Measurements from ENCODE around the gene MANBA.

MANBA gene

DNA sequence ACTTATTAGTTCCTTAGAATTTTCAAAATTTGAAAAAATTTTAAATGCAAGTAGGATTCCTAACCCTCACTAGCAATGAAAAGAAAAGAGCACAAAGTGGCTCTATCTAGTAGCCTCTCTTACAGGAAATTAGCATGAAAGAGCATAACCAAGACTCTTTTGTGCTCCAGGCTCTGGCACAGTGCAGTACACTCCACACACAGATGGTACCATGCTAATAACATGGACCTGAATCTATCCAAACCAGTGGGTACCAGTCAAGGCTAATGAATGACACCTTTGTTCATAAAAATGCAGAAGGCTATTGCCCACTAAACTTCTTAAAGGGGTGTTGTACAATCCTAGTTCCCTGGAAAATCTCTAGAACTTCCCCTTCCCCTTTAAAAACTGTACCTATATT lies 119.0 kb downstream of the MANBA start:
- Histone ChIP-seq H4K20me1 (ENCODE audit: control insufficient read depth, insufficient read depth, low read depth, low read length) (no peaks in the 10 kb centered on the region), H3K4me3 (ENCODE audit: low read length) (no peak overlapping the region), H3K4me2 (ENCODE audit: low read length) (no peak overlapping the region), H3K79me2 (ENCODE audit: control insufficient read depth, low read length) (no peaks in the 10 kb centered on the region), H3K9me2 (replicated peaks; ENCODE audit: control insufficient read depth, low read length) (no peaks in the 10 kb centered on the region), H3K4me1 (ENCODE audit: control insufficient read depth, low read length) (no peaks in the 10 kb centered on the region), H3K9me3 (ENCODE audit: control insufficient read depth, insufficient read depth, low read length) (no peaks in the 10 kb centered on the region), H3K27me3 (ENCODE audit: control insufficient read depth, low read length) (no peaks in the 10 kb centered on the region), H3F3A (ENCODE audit: control insufficient read depth, insufficient read depth) (no peaks in the 10 kb centered on the region), H3K36me3 (ENCODE audit: control insufficient read depth, low read length) (peaks cover 6% of the 10 kb centered on the region; the same call in 1 of the 2 replicates), H3K27ac (ENCODE audit: low read depth, low read length) (no peak overlapping the region)
- TF ChIP-seq, protein P1, sequence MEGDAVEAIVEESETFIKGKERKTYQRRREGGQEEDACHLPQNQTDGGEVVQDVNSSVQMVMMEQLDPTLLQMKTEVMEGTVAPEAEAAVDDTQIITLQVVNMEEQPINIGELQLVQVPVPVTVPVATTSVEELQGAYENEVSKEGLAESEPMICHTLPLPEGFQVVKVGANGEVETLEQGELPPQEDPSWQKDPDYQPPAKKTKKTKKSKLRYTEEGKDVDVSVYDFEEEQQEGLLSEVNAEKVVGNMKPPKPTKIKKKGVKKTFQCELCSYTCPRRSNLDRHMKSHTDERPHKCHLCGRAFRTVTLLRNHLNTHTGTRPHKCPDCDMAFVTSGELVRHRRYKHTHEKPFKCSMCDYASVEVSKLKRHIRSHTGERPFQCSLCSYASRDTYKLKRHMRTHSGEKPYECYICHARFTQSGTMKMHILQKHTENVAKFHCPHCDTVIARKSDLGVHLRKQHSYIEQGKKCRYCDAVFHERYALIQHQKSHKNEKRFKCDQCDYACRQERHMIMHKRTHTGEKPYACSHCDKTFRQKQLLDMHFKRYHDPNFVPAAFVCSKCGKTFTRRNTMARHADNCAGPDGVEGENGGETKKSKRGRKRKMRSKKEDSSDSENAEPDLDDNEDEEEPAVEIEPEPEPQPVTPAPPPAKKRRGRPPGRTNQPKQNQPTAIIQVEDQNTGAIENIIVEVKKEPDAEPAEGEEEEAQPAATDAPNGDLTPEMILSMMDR (IDR thresholded peaks at IDR 0.05; ENCODE audit: low read depth, low read length, poor library complexity, severe bottlenecking), result no peak
- TF ChIP-seq EZH2phosphoT487 (IDR thresholded peaks at IDR 0.05; ENCODE audit: borderline replicate concordance, low read length), result no peak

DNA sequence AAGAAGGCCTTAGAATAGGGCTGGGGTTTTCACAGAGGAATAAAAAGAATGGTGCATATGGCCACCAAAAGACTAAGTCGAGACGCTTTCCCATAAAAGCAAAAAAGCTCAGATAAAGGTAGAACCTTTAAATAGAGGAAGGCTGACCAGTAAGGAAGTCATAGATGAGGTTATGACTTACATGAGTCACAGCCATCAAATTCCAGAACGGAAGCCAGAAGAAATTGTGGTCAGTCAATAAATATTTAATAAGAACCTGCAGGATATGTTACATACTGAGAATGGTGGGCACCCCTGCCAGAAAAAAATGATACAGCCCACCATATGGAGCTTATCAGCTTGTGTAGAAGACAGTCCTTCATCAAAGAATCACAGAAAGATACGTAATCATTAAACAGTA lies 120.1 kb downstream of the MANBA start:
- no peaks in the 10 kb centered on the region for H3K79me2 ChIP-seq (ENCODE audit: control insufficient read depth, low read length)
- no peaks in the 10 kb centered on the region for H3K9me2 ChIP-seq (replicated peaks; ENCODE audit: control insufficient read depth, low read length)
- no peak overlapping the region for H3K27ac ChIP-seq (ENCODE audit: low read depth, low read length)
- no peaks in the 10 kb centered on the region for H4K20me1 ChIP-seq (ENCODE audit: control insufficient read depth, insufficient read depth, low read depth, low read length)
- no peak overlapping the region for H3K4me3 ChIP-seq (ENCODE audit: low read length)
- H3K4me1 ChIP-seq (ENCODE audit: control insufficient read depth, low read length), result no peaks in the 10 kb centered on the region
- H3K27me3 ChIP-seq (ENCODE audit: control insufficient read depth, low read length), result no peaks in the 10 kb centered on the region
- H3K4me2 ChIP-seq (ENCODE audit: low read length), result no peak overlapping the region
- H3K9me3 ChIP-seq (ENCODE audit: control insufficient read depth, insufficient read depth, low read length), result no peaks in the 10 kb centered on the region
- TF ChIP-seq, protein P1 (IDR thresholded peaks at IDR 0.05; ENCODE audit: low read depth, low read length, poor library complexity, severe bottlenecking), result no peak
- no peak for TF ChIP-seq EZH2phosphoT487 (IDR thresholded peaks at IDR 0.05; ENCODE audit: borderline replicate concordance, low read length)
- H3K36me3 ChIP-seq (ENCODE audit: control insufficient read depth, low read length), result peaks cover 6% of the 10 kb centered on the region; the same call in 1 of the 2 replicates
- no peaks in the 10 kb centered on the region for H3F3A ChIP-seq (ENCODE audit: control insufficient read depth, insufficient read depth)

DNA sequence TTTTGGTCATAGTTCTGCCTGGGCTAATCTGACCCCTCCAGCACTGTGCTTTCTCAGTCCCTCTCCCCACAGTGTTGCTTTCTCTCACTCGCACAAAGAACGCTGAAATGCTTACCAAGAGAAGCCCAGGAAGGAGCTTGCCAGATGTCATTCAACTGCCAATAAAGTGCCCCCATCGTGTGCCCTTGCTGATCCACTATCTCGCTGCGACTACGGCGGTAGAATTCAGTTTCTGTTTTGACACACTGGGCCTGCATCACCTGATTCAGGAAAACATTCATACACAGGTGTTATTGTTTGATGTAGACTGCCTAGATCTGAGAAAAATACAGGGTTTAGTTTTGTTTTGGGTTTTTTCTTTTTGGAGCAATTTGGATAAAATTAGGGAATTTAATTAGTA lies 121.2 kb downstream of the MANBA start:
- no peaks in the 10 kb centered on the region for H3K9me3 ChIP-seq (ENCODE audit: control insufficient read depth, insufficient read depth, low read length)
- H3K4me2 ChIP-seq (ENCODE audit: low read length), result no peak overlapping the region
- no peaks in the 10 kb centered on the region for H3K79me2 ChIP-seq (ENCODE audit: control insufficient read depth, low read length)
- no peaks in the 10 kb centered on the region for H3F3A ChIP-seq (ENCODE audit: control insufficient read depth, insufficient read depth)
- no peaks in the 10 kb centered on the region for H4K20me1 ChIP-seq (ENCODE audit: control insufficient read depth, insufficient read depth, low read depth, low read length)
- H3K36me3 ChIP-seq (ENCODE audit: control insufficient read depth, low read length), result peaks cover 6% of the 10 kb centered on the region; the same call in 1 of the 2 replicates
- H3K27me3 ChIP-seq (ENCODE audit: control insufficient read depth, low read length), result no peaks in the 10 kb centered on the region
- H3K27ac ChIP-seq (ENCODE audit: low read depth, low read length), result no peak overlapping the region
- no peak overlapping the region for H3K4me3 ChIP-seq (ENCODE audit: low read length)
- H3K4me1 ChIP-seq (ENCODE audit: control insufficient read depth, low read length), result no peaks in the 10 kb centered on the region
- no peaks in the 10 kb centered on the region for H3K9me2 ChIP-seq (replicated peaks; ENCODE audit: control insufficient read depth, low read length)
- TF ChIP-seq, protein P1 (IDR thresholded peaks at IDR 0.05; ENCODE audit: low read depth, low read length, poor library complexity, severe bottlenecking), result no peak
- no peak for TF ChIP-seq EZH2phosphoT487 (IDR thresholded peaks at IDR 0.05; ENCODE audit: borderline replicate concordance, low read length)

All from DOHH2 (cell line).